HuH-7.5 (cell line): ENCODE data around the gene PLEKHA6.
"Not testable (repeated sequence)": the region's sequence is repeated elsewhere in the genome, so short reads cannot be mapped to it uniquely, and the experiment has no call there.

Experiments
- DNase-seq: peaks from one replicate; pipeline ENCODE4 v3.0.0; 2011; ENCODE audit warnings: low spot score

The PLEKHA6 gene

GRCh38 chr1:204237515-204237914 is 122.2 kb downstream of the PLEKHA6 start:
- not testable (repeated sequence) for DNase-seq

- no peak for DNase-seq
Measured at GRCh38 chr1:204232526-204232925, 127.2 kb downstream of the PLEKHA6 start.

GRCh38 chr1:204230211-204230610 is 129.5 kb downstream of the PLEKHA6 start:
- DNase-seq, result no peak

DNA sequence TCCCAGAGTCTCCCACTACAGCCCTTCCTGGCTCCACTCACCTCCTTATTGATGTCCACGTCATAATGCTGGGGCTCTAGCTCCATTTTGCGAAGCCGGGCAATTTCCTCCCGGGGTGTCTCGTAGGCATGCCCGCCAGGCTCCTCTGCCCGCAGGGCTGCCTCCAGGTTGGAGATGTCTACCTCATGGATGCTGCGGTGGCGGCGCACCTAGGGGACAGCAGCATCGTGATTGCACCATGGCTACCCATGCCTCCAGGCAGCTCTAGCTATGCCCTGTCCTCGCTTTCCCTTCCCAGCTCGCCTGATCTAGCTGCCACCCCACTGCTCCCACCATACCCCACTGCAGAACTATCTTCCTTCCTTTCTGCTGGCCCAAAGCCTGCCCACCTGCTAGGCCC is 130.8 kb downstream of the PLEKHA6 start:
- DNase-seq, result no peak

- no peak for DNase-seq
Measured at GRCh38 chr1:204227996-204228785, 131.5 kb downstream of the PLEKHA6 start.

DNA sequence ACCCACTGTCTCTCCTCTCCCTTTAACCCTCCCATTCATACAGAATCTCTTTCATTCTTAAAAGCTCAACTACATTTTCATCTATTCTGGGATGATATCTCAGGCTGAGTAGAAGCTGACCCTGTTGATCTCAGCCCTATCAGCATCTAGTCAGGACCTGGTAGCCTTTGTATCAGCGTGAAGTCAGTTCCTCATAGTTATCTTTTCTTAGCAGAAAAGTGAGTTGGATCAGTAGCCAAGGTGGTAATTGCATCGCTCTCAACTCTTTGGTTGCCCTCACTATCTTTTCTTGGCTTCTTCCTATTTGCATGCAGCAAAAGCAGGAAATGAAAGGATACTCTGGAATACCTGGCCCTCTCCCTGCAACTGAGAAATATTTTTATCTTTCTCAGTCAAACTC is 132.4 kb downstream of the PLEKHA6 start:
- no peak for DNase-seq

DNA sequence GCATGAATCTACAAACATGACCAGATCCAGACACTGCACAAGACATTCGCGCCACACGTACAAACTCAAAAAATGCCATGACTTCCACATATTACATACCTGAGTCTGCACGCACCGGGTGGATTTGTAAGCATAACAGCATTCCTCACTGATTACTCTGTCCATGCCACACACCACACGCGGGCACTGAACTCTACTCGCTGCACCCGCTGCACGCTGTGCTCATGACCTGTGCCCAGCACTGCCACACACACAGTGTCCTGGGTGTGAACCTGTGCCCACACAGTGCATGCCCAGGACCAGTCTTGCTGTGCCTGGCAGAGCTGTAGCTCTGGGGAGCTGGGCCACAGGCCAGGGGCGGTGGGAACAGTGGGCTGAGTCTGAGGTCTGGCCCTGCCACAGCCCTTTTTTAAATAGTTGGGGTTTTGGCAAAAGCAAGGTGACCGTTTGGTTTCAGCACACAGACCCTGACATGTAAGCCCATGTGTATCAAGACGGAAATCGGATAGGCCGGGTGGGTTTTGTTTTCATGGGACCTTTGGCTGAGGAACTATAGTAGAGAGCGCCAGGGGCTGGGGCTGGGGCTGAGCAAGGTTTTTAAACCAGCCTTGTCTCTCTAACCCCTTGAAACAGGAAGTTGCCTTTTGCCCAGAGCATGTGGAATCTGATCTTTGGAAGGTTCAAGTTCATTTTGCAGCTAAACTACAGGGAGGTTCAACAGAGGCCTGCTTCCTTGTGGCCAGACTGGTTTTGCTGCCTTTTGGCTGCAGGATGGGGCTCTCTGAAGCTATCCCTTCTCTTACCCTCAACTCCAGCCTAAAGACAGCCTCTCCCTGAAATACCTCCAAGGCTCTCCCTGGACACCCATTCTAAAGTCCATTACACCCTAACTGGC is 133.6 kb downstream of the PLEKHA6 start:
- DNase-seq, result no peak

GRCh38 chr1:204224655-204225054 is 135.1 kb downstream of the PLEKHA6 start:
- DNase-seq, result no peak

- no peak for DNase-seq
Measured at GRCh38 chr1:204223129-204223860, 136.4 kb downstream of the PLEKHA6 start.

DNA sequence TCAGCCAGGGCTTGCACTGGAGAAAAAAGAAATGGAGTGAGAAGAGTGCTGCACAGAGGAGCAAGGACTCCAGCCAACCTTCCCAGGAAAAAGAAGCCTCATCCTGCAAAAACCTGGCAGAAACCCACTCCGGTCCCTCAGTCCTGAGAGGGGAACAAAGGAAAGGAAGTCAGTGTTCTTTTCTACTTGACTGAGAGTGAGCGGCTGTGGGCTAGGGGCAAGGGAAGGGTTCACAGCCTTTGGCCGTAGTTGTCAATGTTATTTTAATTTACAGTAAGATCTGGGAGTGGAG is 137.0 kb downstream of the PLEKHA6 start:
- DNase-seq, result no peak

DNA sequence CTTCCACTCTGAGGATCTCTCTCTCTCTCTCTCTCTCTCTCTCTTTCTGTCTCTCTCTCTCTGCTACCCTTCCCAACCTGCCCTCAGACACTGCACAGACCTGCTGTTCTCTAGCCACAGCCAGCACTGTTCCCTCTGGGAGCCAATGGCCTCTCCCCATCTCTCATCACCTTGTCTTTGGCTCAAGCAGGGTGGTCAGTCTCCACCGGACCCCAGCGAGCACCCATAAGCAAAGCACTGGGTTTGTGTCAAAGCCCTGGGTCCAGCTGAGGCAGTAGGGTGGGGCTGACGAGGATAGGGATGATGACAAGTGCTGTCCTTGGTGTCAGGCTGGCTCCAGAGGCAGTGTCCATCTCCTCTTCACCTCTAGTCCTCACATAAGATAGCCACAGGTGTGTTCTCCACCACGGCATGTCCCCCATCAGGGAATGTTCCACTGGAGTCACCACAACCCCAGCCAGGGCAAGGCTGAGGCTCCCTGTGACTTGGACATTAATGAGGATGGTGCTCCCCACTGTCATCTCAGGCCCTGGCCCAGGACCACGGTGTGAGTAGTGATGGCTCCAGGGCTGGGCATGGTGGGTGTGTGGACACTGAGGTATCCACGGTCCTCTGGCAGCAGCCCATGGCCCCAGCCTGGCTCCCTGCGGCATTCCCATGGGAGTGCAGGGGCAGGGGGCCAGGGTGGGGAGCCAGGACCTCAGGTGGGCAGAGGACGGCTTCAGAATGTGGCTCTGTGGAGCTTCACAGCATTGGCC is 137.5 kb downstream of the PLEKHA6 start:
- DNase-seq, result no peak

DNA sequence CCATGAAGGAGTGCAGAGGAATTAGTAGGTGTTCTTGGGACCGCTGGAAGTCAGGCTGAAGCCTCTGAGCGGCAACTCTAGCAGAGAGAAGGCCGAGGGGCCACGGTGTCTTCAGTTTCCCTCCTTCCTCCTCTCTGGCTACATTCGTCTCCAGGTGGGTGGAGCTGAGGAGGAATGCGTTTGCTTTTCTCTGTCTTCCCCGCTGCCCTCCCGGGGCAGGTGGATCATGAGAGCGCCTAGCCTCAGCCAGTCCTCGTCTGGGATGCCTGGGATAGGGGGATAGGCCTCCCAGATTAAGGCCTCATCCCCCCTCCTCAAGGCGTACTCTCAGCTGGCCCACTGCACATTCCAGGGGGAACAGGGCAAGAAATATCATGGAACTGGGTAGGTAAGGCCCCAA is 138.5 kb downstream of the PLEKHA6 start:
- DNase-seq, result no peak

DNA sequence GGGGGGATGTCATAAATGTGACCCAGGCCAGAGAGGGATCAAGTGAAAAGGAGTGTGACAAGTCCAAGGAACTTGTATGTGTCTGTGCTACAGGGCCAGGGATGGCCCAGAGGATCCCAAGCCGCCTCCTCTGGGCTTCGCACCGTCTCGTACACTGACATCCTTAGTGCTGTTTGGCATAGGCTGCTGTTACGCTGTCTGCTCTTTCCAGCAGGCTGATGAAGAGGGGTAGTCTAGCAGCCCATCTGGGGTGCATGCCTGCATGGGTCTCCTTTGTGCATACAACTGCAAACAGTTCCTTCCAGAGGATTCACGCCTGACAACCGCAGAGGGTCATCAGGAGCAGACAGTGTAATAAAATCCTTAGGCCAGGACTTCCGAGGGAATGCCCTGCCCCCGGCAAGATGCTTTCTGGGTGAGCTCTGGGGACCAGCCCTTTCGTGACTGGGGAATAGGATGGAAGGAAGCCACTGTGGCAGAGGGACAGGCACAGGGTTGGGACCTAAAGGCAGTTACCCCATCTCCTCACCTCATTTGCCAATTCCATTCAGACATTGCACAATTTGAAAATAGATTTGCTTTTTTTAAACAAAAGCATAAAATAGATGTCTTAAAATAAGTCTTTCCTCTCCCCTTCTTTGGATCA is 139.6 kb downstream of the PLEKHA6 start:
- DNase-seq, result no peak

DNA sequence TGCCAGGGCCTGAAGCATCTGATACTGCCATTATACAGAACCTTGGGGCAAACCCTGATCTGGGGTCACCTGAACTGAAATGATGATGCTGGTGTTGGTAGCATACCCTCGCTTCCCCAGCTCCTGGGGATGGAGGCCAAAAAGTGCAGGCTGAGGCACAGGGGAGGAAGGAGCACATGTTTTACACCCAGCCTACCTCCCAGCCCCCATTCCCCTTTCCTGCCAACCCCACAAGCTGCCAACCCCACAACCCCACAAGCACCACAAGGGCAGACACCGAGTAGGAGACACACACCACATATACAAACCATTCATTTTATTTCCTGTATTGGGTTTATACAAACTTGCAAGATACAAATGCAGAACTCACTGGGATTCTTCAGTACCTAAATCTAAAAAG is 141.2 kb downstream of the PLEKHA6 start:
- no peak for DNase-seq

DNA sequence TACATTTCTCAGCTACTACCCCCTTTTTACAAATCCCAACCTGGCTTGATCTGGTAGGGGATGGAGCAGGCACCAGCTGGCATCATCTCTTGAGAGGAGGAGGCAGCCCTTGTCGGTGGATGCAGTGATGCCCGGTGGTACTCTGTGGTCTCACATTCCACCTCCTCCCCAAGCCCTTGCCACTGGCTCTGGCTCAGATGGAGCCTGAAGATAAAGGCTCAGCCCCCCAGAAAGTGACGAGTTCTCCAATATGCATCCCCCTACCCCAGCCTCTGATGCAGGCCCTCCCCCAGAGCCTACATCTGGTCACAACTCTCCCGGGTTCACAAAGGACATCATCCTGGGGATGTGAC is 142.1 kb downstream of the PLEKHA6 start:
- no peak for DNase-seq

- DNase-seq, result no peak
Measured at GRCh38 chr1:204216880-204217647, 142.7 kb downstream of the PLEKHA6 start.

- no peak for DNase-seq
Measured at GRCh38 chr1:204216236-204216635, 143.5 kb downstream of the PLEKHA6 start.

DNA sequence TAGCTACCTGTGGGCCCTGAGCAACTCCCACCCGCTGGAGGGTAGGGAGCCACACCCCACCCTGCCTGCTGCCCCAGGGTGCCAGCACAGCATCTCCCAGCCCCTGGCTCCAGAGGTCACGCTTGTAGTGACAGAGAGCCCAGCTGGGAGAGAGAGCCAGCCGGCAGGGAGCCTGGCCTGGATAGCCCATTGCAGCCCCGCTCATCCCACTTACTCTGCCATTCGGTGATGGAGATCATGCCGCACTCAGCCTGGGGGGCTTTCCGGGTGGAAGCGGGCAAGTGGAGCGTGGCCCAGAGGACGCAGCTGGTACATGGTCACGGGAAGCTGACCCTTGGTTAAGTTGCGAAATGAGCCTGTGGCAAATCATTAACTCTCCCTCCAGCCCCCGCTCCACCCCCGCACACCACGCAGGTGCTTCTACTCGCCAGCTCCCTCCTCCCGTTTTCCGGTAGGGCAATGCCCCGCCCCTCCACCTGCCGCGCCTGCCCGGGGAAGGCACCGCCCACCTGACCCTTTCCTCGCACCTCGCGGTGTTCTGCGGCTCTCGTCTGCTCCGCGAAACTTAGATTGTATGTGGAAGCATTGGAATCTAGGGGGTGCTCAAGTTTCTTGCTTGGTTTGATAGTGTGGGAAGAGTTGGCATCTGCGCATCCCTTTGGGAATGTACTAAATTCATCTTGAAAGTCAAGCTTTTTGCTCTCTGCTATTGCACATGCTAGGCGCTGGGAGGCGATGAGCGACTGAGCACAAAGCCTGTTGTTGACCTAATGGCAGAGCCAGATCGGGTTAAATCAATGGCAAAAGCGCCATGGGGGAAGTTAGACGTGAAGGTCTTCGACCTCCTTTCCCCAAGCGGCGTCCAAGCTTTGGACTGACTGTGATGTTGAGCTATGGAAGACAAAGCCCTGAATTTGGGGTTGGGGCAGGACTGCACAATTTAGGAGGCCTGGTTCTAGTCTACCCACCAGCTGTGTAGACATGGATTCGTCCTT is 145.8 kb downstream of the PLEKHA6 start, which contains the start of gene GOLT1A:
GOLT1A (minus strand) TSS at position 321 of the 995 bp plus-strand sequence; CDS start at position 239, 82 bp downstream.
- peak; percentile 82 for DNase-seq

- DNase-seq, result no peak
Measured at GRCh38 chr1:204212715-204213114, 147.0 kb downstream of the PLEKHA6 start.
